ENCODE measurements around the gene FBXL13. TPM values are rescaled to one million over a fixed set of nuclear protein-coding genes. Genes with fewer than 3 reads are reported as not detected.

FBXL13 gene
- total RNA-seq, 1 experiment from 2014 or later, result 2.5 TPM

GRCh38 chr7:102890971-102891692, 183.5 kb downstream of the FBXL13 start:
- H3K27me3 ChIP-seq (ENCODE audit: control insufficient read depth, insufficient read depth, low read length), result no peaks in the 10 kb centered on the region
- H3K9me3 ChIP-seq (ENCODE audit: control insufficient read depth, insufficient read depth, low read depth, low read length), result no peaks in the 10 kb centered on the region
- in situ Hi-C loops (cut with HindIII; ENCODE audit: low pct_unique_long_range_greater_than_20kb, low sequenced_read_pairs) (no loop called here), intact Hi-C loops (cut with micrococcal nuclease; ENCODE audit: unreplicated experiment) (no loop called here)
- peak overlapping the region; percentile 44 for H3K27ac ChIP-seq (ENCODE audit: low read length)
- no TSS peak for BruUV-seq (replicated peaks)
- ChIA-PET CTCF (no interaction called here), POLR2A (no interaction called here)
- TF ChIP-seq SIN3A (IDR thresholded peaks at IDR 0.05; ENCODE audit: borderline replicate concordance, insufficient read depth, low read depth, low read length) (no peak), POLR2AphosphoS5 (IDR thresholded peaks at IDR 0.05; ENCODE audit: low read depth, low read length) (no peak), TCF7L2 (IDR thresholded peaks at IDR 0.05; ENCODE audit: low read depth, low read length) (no peak)
- TF ChIP-seq, protein P1, sequence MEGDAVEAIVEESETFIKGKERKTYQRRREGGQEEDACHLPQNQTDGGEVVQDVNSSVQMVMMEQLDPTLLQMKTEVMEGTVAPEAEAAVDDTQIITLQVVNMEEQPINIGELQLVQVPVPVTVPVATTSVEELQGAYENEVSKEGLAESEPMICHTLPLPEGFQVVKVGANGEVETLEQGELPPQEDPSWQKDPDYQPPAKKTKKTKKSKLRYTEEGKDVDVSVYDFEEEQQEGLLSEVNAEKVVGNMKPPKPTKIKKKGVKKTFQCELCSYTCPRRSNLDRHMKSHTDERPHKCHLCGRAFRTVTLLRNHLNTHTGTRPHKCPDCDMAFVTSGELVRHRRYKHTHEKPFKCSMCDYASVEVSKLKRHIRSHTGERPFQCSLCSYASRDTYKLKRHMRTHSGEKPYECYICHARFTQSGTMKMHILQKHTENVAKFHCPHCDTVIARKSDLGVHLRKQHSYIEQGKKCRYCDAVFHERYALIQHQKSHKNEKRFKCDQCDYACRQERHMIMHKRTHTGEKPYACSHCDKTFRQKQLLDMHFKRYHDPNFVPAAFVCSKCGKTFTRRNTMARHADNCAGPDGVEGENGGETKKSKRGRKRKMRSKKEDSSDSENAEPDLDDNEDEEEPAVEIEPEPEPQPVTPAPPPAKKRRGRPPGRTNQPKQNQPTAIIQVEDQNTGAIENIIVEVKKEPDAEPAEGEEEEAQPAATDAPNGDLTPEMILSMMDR (IDR thresholded peaks at IDR 0.05), result no peak
- TF ChIP-seq, protein P2, sequence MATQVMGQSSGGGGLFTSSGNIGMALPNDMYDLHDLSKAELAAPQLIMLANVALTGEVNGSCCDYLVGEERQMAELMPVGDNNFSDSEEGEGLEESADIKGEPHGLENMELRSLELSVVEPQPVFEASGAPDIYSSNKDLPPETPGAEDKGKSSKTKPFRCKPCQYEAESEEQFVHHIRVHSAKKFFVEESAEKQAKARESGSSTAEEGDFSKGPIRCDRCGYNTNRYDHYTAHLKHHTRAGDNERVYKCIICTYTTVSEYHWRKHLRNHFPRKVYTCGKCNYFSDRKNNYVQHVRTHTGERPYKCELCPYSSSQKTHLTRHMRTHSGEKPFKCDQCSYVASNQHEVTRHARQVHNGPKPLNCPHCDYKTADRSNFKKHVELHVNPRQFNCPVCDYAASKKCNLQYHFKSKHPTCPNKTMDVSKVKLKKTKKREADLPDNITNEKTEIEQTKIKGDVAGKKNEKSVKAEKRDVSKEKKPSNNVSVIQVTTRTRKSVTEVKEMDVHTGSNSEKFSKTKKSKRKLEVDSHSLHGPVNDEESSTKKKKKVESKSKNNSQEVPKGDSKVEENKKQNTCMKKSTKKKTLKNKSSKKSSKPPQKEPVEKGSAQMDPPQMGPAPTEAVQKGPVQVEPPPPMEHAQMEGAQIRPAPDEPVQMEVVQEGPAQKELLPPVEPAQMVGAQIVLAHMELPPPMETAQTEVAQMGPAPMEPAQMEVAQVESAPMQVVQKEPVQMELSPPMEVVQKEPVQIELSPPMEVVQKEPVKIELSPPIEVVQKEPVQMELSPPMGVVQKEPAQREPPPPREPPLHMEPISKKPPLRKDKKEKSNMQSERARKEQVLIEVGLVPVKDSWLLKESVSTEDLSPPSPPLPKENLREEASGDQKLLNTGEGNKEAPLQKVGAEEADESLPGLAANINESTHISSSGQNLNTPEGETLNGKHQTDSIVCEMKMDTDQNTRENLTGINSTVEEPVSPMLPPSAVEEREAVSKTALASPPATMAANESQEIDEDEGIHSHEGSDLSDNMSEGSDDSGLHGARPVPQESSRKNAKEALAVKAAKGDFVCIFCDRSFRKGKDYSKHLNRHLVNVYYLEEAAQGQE (IDR thresholded peaks at IDR 0.05; ENCODE audit: insufficient read depth in 1 of 2, low read depth in 2 of 2, low read length in 1 of 2), result no peak
- no peak for DNase-seq (ENCODE audit: low read depth, low spot score)
- no peak overlapping the region for H3K4me3 ChIP-seq (ENCODE audit: low read depth in 2 of 2, low read length in 2 of 2)
- peaks cover 10% of the 10 kb centered on the region; the same call in 1 of the 2 replicates for H3K4me1 ChIP-seq (ENCODE audit: control insufficient read depth, insufficient read depth, low read length)
- H3K36me3 ChIP-seq (ENCODE audit: control insufficient read depth, insufficient read depth, low read length), result no peaks in the 10 kb centered on the region
- ATAC-seq, result peak; percentile 51

- TF ChIP-seq, protein P2 (IDR thresholded peaks at IDR 0.05; ENCODE audit: insufficient read depth in 1 of 2, low read depth in 2 of 2, low read length in 1 of 2), result no peak
- TF ChIP-seq POLR2AphosphoS5 (IDR thresholded peaks at IDR 0.05; ENCODE audit: low read depth, low read length) (no peak), TCF7L2 (IDR thresholded peaks at IDR 0.05; ENCODE audit: low read depth, low read length) (no peak), SIN3A (IDR thresholded peaks at IDR 0.05; ENCODE audit: borderline replicate concordance, insufficient read depth, low read depth, low read length) (no peak)
- TF ChIP-seq, protein P1 (IDR thresholded peaks at IDR 0.05), result no peak
- H3K4me3 ChIP-seq (ENCODE audit: low read depth in 2 of 2, low read length in 2 of 2), result no peak overlapping the region
- intact Hi-C loops (cut with micrococcal nuclease; ENCODE audit: unreplicated experiment) (no loop called here), in situ Hi-C loops (cut with HindIII; ENCODE audit: low pct_unique_long_range_greater_than_20kb, low sequenced_read_pairs) (no loop called here)
- CTCF ChIA-PET, result no interaction called here
- no peak for ATAC-seq
- H3K36me3 ChIP-seq (ENCODE audit: control insufficient read depth, insufficient read depth, low read length), result no peaks in the 10 kb centered on the region
- H3K27ac ChIP-seq (ENCODE audit: low read length), result peak overlapping the region; percentile 44; the same call in 1 of the 2 replicates
- H3K9me3 ChIP-seq (ENCODE audit: control insufficient read depth, insufficient read depth, low read depth, low read length), result peaks cover 4% of the 10 kb centered on the region; the same call in 1 of the 2 replicates
- no TSS peak for BruUV-seq (replicated peaks)
- no peak for DNase-seq (ENCODE audit: low read depth, low spot score)
- H3K4me1 ChIP-seq (ENCODE audit: control insufficient read depth, insufficient read depth, low read length), result peaks cover 10% of the 10 kb centered on the region; the same call in 1 of the 2 replicates
- POLR2A ChIA-PET, result interaction anchor here (0.6 kb wide), 1 partner anchor 52 kb away, joined by 3 read pairs; no protein-coding TSS in a partner anchor
- H3K27me3 ChIP-seq (ENCODE audit: control insufficient read depth, insufficient read depth, low read length), result no peaks in the 10 kb centered on the region
Measured at GRCh38 chr7:102890292-102890970, 184.2 kb downstream of the FBXL13 start.
